ENCODE measurements around the gene PARD3B.

GRCh38 chr2:204505488-204505887 is 39.8 kb upstream of the PARD3B start:
- TF ChIP-seq MAX (IDR thresholded peaks at IDR 0.05): no peak
- no peak for TF ChIP-seq TCF7L2 (IDR thresholded peaks at IDR 0.05; ENCODE audit: borderline replicate concordance, extremely low read depth, insufficient read depth, insufficient read length)
- no peak for TF ChIP-seq SRF (IDR thresholded peaks at IDR 0.05; ENCODE audit: low read depth)
- TF ChIP-seq CTCF (IDR thresholded peaks at IDR 0.05 in 2 of 3, conservative IDR thresholded peaks at IDR 0.05 in 1 of 3; ENCODE audit: borderline replicate concordance in 1 of 3, insufficient read depth in 1 of 3, low read depth in 2 of 3, low read length in 2 of 3): no peak
- TF ChIP-seq EZH2 (IDR thresholded peaks at IDR 0.05): no peak
- no peak for TF ChIP-seq POLR2A (IDR thresholded peaks at IDR 0.05; ENCODE audit: borderline replicate concordance, extremely low read depth, insufficient read depth, insufficient read length)
- no peak for TF ChIP-seq EZH2phosphoT487 (IDR thresholded peaks at IDR 0.05; ENCODE audit: borderline replicate concordance)
- TF ChIP-seq POLR2AphosphoS5 (IDR thresholded peaks at IDR 0.05; ENCODE audit: low read depth, low read length): no peak
